CD4-positive, alpha-beta T cell (primary cell): ENCODE results near the gene EZR. TPM values are rescaled to one million over a fixed set of nuclear protein-coding genes. Genes with fewer than 3 reads are reported as not detected.

ENCODE experiments used
- ATAC-seq: fragments of 200-7000 bp; cut with Tn5 transposase; one replicate; pipeline ENCODE4 v1.10.0; 2022; ENCODE audit warnings: mild to moderate bottlenecking; ENCODE audit not compliant: poor library complexity
- CTCF ChIA-PET: fragments of 350-600 bp; sonication (Branson Sonifier 250); formaldehyde crosslinking; loops from one replicate; lab custom pipeline; 2021; ENCODE audit warnings: antibody characterized with exemption, inconsistent platforms; lab: Charles Lee
- POLR2A ChIA-PET: fragments of 350-600 bp; sonication (Branson Sonifier 250); formaldehyde crosslinking; loops from one replicate; lab custom pipeline; 2021; ENCODE audit warnings: antibody characterized with exemption, inconsistent platforms; lab: Charles Lee
- DNase-seq, 14 experiments: peaks; one replicate each; pipeline ENCODE4 v3.0.0-alpha.2; 2013 to 2020; ENCODE audit warnings: mixed read lengths in 2 of 14
- H3K27ac ChIP-seq, 2 donors: one replicate each; pipeline versions ENCODE4 v1.5.1 to v1.7.0; 2013; ENCODE audit warnings: low read length in 2 of 2, low read depth in 1 of 2, mild to moderate bottlenecking in 1 of 2
- H3K27me3 ChIP-seq, 2 experiments: 1 replicate in 1 of 2; 2 replicates in 1 of 2; pipeline versions ENCODE4 v1.6.1 to v1.7.0; 2013; ENCODE audit warnings: low read length in 2 of 2, control low read depth in 1 of 2, mild to moderate bottlenecking in 1 of 2, moderate library complexity in 1 of 2; ENCODE audit not compliant: insufficient read depth in 2 of 2, control insufficient read depth in 1 of 2
- H3K36me3 ChIP-seq: one replicate; pipeline ENCODE4 v1.6.1; 2013; ENCODE audit warnings: low read length, control low read depth; ENCODE audit not compliant: insufficient read depth
- H3K4me1 ChIP-seq: one replicate; pipeline ENCODE4 v1.6.1; 2013; ENCODE audit warnings: low read length, control low read depth; ENCODE audit not compliant: insufficient read depth
- H3K4me3 ChIP-seq: one replicate; pipeline ENCODE4 v1.5.1; 2013; ENCODE audit warnings: mild to moderate bottlenecking, low read length, moderate library complexity
- H3K9me3 ChIP-seq, 2 experiments: 1 replicate in 1 of 2; 2 replicates in 1 of 2; pipeline versions ENCODE4 v1.6.1 to v1.7.0; 2013; ENCODE audit warnings: low read length in 2 of 2, mild to moderate bottlenecking in 2 of 2, control low read depth in 1 of 2, moderate library complexity in 1 of 2; ENCODE audit not compliant: control insufficient read depth in 1 of 2, insufficient read depth in 1 of 2
- H3K27ac Mint-ChIP-seq: one replicate; pipeline ENCODE4 v1.8.0; 2020; ENCODE audit warnings: mixed read lengths
- H3K27me3 Mint-ChIP-seq: one replicate; pipeline ENCODE4 v1.8.0; 2021; ENCODE audit warnings: mixed read lengths
- H3K36me3 Mint-ChIP-seq: one replicate; pipeline ENCODE4 v1.8.0; 2021; ENCODE audit warnings: low read depth, mixed read lengths
- H3K4me1 Mint-ChIP-seq: one replicate; pipeline ENCODE4 v1.8.0; 2021; ENCODE audit warnings: low read depth, mixed read lengths
- H3K4me3 Mint-ChIP-seq: one replicate; pipeline ENCODE4 v1.8.0; 2020; ENCODE audit warnings: mild to moderate bottlenecking, mixed read lengths
- H3K9me3 Mint-ChIP-seq: one replicate; pipeline ENCODE4 v1.8.0; 2020; ENCODE audit warnings: mixed read lengths
- intact Hi-C, 2 experiments: fragments of 100-400 bp; cut with DNase I in 1 of 2; cut with micrococcal nuclease in 1 of 2; formaldehyde crosslinking; loops; one replicate each; pipeline versions ENCODE4 v1.15.1 to v1.9.0; 2023 to 2025; cut with DNase I, micrococcal nuclease
- total RNA-seq, 174 experiments: library from RNA in 2 of 174; stranded (reverse) in 2 of 174; gene quantifications; one replicate each; pipeline ENCODE4 v1.2.3 and lab custom pipeline; 2021 to 2026
- TF ChIP-seq, protein P1 (sequence below): fragments of 200-600 bp; IDR thresholded peaks from one replicate; pipeline ENCODE4 v1.8.0; 2022; ENCODE audit warnings: antibody characterized with exemption, mild to moderate bottlenecking

EZR gene
- total RNA-seq, 2 experiments from 2014 or later, result 434 to 449 TPM

DNA sequence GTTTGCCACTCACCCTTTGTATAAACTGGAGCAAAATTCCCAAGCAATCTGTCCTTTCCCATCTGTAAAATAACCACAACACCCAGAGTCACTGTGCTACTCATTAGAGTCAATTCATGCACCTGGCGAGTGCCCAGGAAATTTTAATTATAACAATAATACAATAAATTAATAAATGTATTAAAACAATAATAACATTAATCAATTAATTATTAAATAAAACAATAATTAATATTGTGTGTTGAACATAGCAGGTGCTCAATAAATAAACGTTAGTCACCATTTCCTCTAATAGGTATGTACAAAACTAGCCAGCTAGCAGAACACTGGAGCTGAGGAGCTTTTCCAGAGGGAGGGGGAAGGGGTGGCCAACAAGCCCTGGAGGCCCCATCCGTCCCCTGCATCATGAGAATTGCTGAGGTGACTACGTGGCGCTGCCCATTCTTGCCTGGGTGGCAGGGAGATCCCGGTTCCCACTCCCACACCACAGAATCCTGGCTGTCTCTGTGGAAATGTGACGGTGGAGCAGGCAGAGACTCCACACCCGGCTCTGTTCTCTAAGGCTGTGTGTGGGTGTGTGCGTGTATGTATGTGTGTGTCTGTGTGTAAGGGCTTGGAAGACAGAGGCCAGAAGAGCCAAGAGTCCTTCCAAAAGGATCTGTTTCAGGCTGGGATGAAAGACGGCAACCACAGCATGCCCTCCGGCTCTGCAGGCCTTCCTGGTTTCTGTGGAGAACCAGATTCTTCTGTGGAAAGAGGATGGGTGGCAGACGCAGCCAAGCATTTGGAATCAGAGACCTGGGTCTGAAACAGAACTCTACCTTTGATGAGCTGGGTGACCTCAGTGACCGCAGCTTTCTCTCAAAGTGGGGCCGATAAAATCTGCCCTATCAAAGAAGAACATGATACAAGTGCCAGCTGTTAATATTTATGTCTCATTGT, 18.8 kb upstream of the EZR start:
- DNase-seq (no peak), ATAC-seq (no peak)
- TF ChIP-seq, protein P1, sequence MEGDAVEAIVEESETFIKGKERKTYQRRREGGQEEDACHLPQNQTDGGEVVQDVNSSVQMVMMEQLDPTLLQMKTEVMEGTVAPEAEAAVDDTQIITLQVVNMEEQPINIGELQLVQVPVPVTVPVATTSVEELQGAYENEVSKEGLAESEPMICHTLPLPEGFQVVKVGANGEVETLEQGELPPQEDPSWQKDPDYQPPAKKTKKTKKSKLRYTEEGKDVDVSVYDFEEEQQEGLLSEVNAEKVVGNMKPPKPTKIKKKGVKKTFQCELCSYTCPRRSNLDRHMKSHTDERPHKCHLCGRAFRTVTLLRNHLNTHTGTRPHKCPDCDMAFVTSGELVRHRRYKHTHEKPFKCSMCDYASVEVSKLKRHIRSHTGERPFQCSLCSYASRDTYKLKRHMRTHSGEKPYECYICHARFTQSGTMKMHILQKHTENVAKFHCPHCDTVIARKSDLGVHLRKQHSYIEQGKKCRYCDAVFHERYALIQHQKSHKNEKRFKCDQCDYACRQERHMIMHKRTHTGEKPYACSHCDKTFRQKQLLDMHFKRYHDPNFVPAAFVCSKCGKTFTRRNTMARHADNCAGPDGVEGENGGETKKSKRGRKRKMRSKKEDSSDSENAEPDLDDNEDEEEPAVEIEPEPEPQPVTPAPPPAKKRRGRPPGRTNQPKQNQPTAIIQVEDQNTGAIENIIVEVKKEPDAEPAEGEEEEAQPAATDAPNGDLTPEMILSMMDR, result no peak
- ChIA-PET CTCF (no interaction called here), POLR2A (no interaction called here)
- Mint-ChIP-seq H3K9me3 (peaks cover 6% of the 10 kb centered on the region), H3K27ac (no peak overlapping the region), H3K27me3 (no peaks in the 10 kb centered on the region), H3K4me1 (no peaks in the 10 kb centered on the region), H3K36me3 (no peaks in the 10 kb centered on the region), H3K4me3 (no peak overlapping the region)
- no peaks in the 10 kb centered on the region for H3K4me1 ChIP-seq
- no peak overlapping the region for H3K27ac ChIP-seq
- intact Hi-C loops, result no loop called here
- H3K9me3 ChIP-seq, result peaks cover 0 to 3% of the 10 kb centered on the region in 2 experiments
- H3K27me3 ChIP-seq, result no peaks in the 10 kb centered on the region
- H3K36me3 ChIP-seq, result no peaks in the 10 kb centered on the region
- no peak overlapping the region for H3K4me3 ChIP-seq

DNA sequence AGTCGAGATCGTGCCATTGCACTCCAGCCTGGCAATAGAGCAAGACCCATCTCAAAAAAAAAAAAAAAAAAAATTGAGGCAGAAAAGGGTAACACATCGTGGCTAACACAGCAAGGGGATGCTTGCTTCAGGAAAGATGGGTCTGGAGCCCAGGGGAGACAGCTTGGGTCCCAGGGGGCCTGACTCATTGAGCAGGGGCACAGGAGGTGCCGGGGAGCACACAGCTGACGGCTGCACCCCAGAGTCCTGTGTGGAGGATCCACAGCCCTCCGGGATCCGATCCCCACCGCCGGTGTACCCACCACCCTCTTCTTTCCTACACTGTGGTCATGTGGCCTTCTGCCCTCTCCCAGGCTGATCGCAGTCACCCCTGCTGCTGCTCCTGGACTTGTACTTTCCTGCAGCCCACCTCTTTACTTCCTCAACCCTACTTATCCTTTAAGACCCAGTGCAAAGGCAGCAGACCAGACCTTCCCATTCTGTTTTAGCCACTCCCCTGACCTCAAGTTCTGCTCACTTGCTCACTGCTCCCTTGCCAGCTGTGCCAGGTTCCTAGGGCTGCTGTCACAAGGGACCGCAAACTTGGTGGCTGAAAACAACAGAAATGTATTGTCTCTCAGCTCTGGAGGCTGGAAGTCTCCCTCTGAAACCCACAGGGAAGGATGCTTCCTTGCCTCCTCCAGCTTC, 17.6 kb upstream of the EZR start:
- ChIA-PET CTCF (no interaction called here), POLR2A (no interaction called here)
- Histone ChIP-seq H3K4me1 (no peaks in the 10 kb centered on the region), H3K4me3 (no peak overlapping the region), H3K27me3 (no peaks in the 10 kb centered on the region), H3K9me3 (peaks cover 0 to 3% of the 10 kb centered on the region in 2 experiments), H3K27ac (no peak overlapping the region), H3K36me3 (no peaks in the 10 kb centered on the region)
- Mint-ChIP-seq H3K27me3 (no peaks in the 10 kb centered on the region), H3K4me1 (no peaks in the 10 kb centered on the region), H3K9me3 (peaks cover 3% of the 10 kb centered on the region), H3K36me3 (no peaks in the 10 kb centered on the region), H3K4me3 (no peak overlapping the region), H3K27ac (no peak overlapping the region)
- intact Hi-C loops, result no loop called here
- DNase-seq (no peak), ATAC-seq (no peak)
- TF ChIP-seq, protein P1, result no peak

DNA sequence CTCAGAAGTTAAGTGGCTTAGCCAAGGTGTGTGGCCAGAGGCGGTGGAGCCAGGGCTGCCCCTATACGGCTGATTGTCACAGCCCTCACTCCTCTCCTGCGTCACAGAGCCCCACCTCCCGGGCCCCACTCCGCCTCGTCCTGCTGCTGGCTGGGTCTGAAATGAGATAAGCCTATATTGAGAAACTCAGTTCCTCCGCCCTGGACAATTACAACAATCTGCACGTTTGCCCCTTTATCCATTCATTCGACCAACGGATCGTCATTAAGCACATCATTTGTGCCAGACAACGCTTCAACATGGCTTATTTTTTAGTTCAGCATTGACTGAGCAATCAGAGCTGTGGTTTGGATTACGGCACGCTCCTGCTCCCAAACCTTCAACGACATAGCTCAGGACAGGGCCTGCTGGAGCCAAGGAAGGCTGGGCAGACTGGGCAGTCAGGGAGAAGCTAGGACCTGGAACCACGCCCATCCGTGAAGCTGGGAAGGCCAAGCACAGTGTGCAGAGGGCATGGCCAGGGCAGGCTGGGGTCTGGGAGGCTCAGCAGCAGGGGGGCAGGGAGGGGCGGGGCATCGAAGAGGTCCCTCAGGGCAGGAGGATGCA, 16.6 kb upstream of the EZR start:
- Mint-ChIP-seq H3K4me3 (no peak overlapping the region), H3K36me3 (no peaks in the 10 kb centered on the region), H3K27ac (no peak overlapping the region), H3K9me3 (peaks cover 3% of the 10 kb centered on the region), H3K27me3 (no peaks in the 10 kb centered on the region), H3K4me1 (no peaks in the 10 kb centered on the region)
- DNase-seq, result no peak
- peaks cover 0 to 1% of the 10 kb centered on the region in 2 experiments for H3K9me3 ChIP-seq
- H3K27ac ChIP-seq, result no peak overlapping the region
- H3K4me3 ChIP-seq, result no peak overlapping the region
- ChIA-PET CTCF (interaction anchor here (1.9 kb wide), 1 partner anchor 9 kb away, joined by 6 read pairs; no protein-coding TSS in a partner anchor), POLR2A (interaction anchor here (0.6 to 1.0 kb wide), 2 partner anchors 11 to 12 kb away, joined by 3 read pairs; no protein-coding TSS in a partner anchor)
- TF ChIP-seq, protein P1, result no peak
- intact Hi-C loops, result no loop called here
- no peaks in the 10 kb centered on the region for H3K36me3 ChIP-seq
- ATAC-seq, result no peak
- no peaks in the 10 kb centered on the region for H3K4me1 ChIP-seq
- H3K27me3 ChIP-seq, result no peaks in the 10 kb centered on the region
